ENCODE results near the gene RAB35.

Gene RAB35

DNA sequence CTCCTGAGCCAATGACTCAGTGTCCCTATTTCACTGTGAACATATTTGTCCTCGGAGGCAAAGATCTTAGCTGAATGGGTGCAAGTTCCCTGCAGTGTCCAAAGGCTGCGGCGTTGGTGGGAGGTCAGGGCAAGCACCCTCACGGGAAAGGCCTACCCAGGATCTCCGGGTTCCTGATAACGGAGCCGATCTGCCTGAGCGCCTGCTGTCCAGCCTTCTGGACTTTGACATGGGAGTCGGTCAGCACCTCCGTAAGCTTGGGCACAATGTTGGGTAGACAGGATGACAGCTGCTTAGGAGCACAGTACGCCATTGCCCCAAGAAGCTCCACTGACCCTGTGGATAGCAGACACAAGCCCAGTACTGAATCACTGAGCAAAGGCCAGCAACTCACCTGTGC lies 31.5 kb upstream of the RAB35 start:
- DNase-seq: no peak
- H3K9me3 ChIP-seq: no peaks in the 10 kb centered on the region
- H3K27ac ChIP-seq: no peak overlapping the region
- intact Hi-C loops (cut with DNase I; ENCODE audit: low total_unique reads): no loop called here
- no peaks in the 10 kb centered on the region for H3K4me1 ChIP-seq
- H3K27me3 ChIP-seq: no peaks in the 10 kb centered on the region
- H3K4me3 ChIP-seq: no peak overlapping the region
- TF ChIP-seq, protein P1, sequence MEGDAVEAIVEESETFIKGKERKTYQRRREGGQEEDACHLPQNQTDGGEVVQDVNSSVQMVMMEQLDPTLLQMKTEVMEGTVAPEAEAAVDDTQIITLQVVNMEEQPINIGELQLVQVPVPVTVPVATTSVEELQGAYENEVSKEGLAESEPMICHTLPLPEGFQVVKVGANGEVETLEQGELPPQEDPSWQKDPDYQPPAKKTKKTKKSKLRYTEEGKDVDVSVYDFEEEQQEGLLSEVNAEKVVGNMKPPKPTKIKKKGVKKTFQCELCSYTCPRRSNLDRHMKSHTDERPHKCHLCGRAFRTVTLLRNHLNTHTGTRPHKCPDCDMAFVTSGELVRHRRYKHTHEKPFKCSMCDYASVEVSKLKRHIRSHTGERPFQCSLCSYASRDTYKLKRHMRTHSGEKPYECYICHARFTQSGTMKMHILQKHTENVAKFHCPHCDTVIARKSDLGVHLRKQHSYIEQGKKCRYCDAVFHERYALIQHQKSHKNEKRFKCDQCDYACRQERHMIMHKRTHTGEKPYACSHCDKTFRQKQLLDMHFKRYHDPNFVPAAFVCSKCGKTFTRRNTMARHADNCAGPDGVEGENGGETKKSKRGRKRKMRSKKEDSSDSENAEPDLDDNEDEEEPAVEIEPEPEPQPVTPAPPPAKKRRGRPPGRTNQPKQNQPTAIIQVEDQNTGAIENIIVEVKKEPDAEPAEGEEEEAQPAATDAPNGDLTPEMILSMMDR (IDR thresholded peaks at IDR 0.05): no peak
- H3K36me3 ChIP-seq: peaks cover 92 to 98% (median 95%) of the 10 kb centered on the region in 3 donors

DNA sequence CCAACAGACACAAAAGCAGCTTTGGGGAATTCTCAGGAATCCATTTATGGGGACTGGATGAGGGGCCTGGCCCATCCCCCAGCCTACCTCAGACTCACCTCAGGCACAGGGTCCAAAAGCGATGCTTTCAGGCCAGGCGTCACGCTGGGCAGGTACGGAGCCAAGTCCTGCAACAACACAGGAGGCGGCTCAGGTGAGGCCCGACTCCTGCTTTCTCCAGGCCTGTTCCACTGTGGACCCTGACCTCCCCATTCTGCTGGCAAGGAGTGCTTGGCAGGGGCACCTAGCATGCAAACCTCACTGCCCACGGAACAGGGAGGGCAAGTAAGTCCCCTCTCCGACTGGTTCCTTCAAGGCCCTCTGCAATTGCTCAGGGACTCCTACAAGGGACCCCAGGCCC lies 28.6 kb upstream of the RAB35 start:
- TF ChIP-seq, protein P1 (IDR thresholded peaks at IDR 0.05): no peak
- no peaks in the 10 kb centered on the region for H3K4me1 ChIP-seq
- H3K27me3 ChIP-seq: no peaks in the 10 kb centered on the region
- H3K27ac ChIP-seq: no peak overlapping the region
- intact Hi-C loops (cut with DNase I; ENCODE audit: low total_unique reads): no loop called here
- no peak for DNase-seq
- no peak overlapping the region for H3K4me3 ChIP-seq
- no peaks in the 10 kb centered on the region for H3K9me3 ChIP-seq
- peaks cover 95 to 100% (median 100%) of the 10 kb centered on the region in 3 donors for H3K36me3 ChIP-seq

DNA sequence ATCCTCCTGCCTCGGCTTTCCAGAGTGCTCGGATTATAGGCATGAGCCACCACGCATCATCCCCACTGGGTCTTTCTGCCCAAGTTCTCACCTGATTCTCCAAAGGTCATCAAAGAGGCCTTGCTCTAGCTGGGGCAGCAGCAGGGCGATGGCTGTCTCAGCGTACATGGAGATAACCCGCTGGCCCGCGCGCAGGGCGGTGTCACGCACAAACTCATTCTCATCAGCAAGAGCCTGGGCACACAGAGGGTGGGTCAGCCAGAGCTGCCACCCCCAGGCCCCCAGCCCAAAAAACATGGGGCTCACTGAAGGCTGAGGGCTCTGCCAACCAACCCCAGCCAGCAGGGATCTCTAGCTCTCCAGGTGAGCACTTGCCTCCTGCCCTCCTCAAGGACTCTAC lies 27.7 kb upstream of the RAB35 start:
- TF ChIP-seq, protein P1 (IDR thresholded peaks at IDR 0.05): no peak
- intact Hi-C loops (cut with DNase I; ENCODE audit: low total_unique reads): no loop called here
- H3K27me3 ChIP-seq: no peaks in the 10 kb centered on the region
- DNase-seq: no peak
- H3K9me3 ChIP-seq: no peaks in the 10 kb centered on the region
- no peaks in the 10 kb centered on the region for H3K4me1 ChIP-seq
- H3K27ac ChIP-seq: no peak overlapping the region
- no peak overlapping the region for H3K4me3 ChIP-seq
- peaks cover 95 to 100% (median 100%) of the 10 kb centered on the region in 3 donors for H3K36me3 ChIP-seq

DNA sequence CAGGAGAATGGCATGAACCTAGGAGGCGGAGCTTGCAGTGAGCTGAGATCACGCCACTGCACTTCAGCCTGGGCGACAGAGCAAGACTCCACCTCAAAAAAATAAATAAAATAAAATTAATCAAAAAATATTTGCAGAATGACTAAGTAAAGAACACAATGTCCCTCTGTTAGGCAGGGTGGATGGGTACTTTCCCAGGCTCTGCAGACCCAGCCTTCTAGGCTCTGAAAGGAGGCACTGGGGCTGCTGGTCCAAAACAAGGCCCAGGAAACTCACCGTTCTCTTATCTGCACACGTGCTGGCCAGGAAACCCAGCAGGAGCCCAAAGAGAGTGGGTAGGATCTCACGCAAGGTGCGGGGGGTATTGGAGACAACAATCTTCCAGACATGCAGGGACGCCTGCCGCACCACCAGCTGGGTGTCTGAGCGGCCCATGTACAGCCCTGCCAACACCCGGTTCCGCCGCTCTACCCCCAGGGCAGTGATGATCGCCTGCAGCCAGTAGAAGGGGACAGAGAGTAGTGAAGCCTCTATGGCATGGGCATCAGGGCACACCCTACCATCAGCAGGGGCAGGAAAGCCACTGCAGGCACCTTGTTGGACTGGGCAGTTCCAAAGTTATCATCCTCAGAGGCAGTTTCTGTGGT lies 25.8 kb upstream of the RAB35 start:
- intact Hi-C loops (cut with DNase I; ENCODE audit: low total_unique reads): no loop called here
- H3K9me3 ChIP-seq: no peaks in the 10 kb centered on the region
- no peaks in the 10 kb centered on the region for H3K27me3 ChIP-seq
- DNase-seq: no peak
- peaks cover 95 to 100% (median 100%) of the 10 kb centered on the region in 3 donors for H3K36me3 ChIP-seq
- H3K4me1 ChIP-seq: no peaks in the 10 kb centered on the region
- no peak overlapping the region for H3K27ac ChIP-seq
- no peak overlapping the region for H3K4me3 ChIP-seq
- TF ChIP-seq, protein P1 (IDR thresholded peaks at IDR 0.05): no peak

DNA sequence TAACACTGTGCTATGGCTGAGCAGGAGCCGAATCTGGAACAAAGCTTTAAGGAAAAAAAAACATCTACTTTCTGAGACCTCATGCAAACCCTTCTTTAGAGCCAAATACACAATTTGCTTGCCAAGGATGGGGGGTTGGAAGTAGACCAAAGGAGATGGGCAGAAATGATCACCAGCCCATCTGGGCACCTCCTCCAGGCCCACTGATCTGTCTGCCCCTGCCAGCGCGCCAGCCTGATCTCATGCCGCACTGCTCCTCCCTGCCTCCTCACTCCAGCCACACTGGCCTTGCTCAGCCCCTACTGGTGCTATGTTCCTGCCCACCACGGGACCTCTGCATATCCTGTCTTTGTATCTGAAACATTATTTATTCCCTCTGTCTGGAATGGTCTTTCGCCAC lies 24.8 kb upstream of the RAB35 start:
- no peak for DNase-seq
- TF ChIP-seq, protein P1 (IDR thresholded peaks at IDR 0.05): no peak
- Histone ChIP-seq H3K4me3 (no peak overlapping the region), H3K36me3 (peaks cover 95 to 100% (median 100%) of the 10 kb centered on the region in 3 donors), H3K9me3 (no peaks in the 10 kb centered on the region), H3K27ac (no peak overlapping the region), H3K27me3 (no peaks in the 10 kb centered on the region), H3K4me1 (no peaks in the 10 kb centered on the region)
- intact Hi-C loops (cut with DNase I; ENCODE audit: low total_unique reads): no loop called here

DNA sequence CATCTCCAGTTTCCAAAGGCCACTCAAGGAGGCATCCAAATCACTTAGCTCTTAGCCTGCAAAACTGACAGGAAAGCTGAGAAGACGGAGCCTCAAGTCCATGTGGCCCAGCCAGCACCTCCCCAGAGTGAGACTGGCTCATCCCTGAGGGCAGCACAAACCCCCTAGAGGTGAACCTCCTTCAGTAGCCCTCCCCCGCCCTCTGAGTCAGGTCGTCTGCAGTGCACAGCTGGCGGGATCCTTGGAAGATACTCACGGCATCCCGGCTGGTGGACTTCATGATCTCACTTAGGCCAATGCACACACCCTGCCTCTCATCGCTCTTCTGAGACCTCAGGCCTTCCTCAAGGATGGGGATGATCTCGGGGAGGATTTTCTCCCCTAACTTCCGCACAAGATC lies 24.1 kb upstream of the RAB35 start:
- no peak overlapping the region for H3K27ac ChIP-seq
- H3K9me3 ChIP-seq: no peaks in the 10 kb centered on the region
- TF ChIP-seq, protein P1 (IDR thresholded peaks at IDR 0.05): no peak
- intact Hi-C loops (cut with DNase I; ENCODE audit: low total_unique reads): no loop called here
- H3K27me3 ChIP-seq: no peaks in the 10 kb centered on the region
- peaks cover 97 to 100% (median 100%) of the 10 kb centered on the region in 3 donors for H3K36me3 ChIP-seq
- H3K4me1 ChIP-seq: no peaks in the 10 kb centered on the region
- H3K4me3 ChIP-seq: no peak overlapping the region
- DNase-seq: no peak

Data from tibial artery (tissue), 4 donors.